ENCODE results near the gene TTC38. TPM values are rescaled to one million over a fixed set of nuclear protein-coding genes. Genes with fewer than 3 reads are reported as not detected.

TTC38 gene
- total and polyA plus RNA-seq, 12 donors = 24.0 to 111 (median 39.7) TPM

DNA sequence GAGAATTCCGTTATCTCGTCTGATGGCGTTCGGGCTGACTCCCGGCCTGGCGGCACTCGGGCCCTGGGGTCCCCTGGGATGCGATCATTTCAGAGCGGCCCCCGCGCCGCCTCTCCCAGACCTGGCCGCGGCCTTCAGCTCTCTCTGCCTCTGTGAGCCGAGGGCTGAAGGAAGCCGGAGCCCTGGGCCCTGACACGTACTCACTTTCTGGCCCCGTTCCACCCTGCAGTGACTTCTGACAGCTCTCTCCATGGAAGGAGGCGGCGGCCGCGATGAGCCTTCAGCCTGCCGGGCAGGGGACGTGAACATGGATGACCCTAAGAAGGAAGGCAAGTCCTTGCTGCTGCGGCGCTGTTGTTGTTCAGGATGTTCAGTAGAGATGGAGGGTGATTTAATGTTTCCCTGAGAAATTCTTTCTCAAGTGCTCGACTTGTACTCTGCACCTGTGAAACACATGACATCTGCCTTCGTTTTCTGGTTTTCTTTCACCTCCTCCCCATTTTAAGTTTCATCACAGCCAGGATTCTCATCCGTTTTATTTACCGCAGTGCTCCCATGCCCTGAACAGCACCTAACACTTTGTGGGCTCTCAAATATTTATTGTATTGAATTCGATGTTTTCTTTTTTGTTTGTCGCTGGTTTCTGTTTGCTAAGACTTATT is 29.5 kb downstream of the TTC38 start:
- intact Hi-C loops (cut with DNase I) = loop anchor here in 1 of 2 donors (10.0 kb wide), 1 partner anchor 162 kb away; no protein-coding TSS in a partner anchor
- Histone ChIP-seq H3K27me3 (no peaks in the 10 kb centered on the region), H3K36me3 (replicated peaks in 1 of 2) (peaks cover 0 to 12% of the 10 kb centered on the region in 2 donors), H3K9me3 (replicated peaks in 1 of 3) (no peaks in the 10 kb centered on the region), H3K4me1 (replicated peaks in 1 of 2) (peaks cover 15 to 17% of the 10 kb centered on the region in 2 donors), H3K27ac (no peak overlapping the region), H3K4me3 (peak overlapping the region in 2 of 4 donors; percentile 38 to 66)
- TF ChIP-seq POLR2A (IDR thresholded peaks at IDR 0.05) = no peak
- TF ChIP-seq, protein P1, sequence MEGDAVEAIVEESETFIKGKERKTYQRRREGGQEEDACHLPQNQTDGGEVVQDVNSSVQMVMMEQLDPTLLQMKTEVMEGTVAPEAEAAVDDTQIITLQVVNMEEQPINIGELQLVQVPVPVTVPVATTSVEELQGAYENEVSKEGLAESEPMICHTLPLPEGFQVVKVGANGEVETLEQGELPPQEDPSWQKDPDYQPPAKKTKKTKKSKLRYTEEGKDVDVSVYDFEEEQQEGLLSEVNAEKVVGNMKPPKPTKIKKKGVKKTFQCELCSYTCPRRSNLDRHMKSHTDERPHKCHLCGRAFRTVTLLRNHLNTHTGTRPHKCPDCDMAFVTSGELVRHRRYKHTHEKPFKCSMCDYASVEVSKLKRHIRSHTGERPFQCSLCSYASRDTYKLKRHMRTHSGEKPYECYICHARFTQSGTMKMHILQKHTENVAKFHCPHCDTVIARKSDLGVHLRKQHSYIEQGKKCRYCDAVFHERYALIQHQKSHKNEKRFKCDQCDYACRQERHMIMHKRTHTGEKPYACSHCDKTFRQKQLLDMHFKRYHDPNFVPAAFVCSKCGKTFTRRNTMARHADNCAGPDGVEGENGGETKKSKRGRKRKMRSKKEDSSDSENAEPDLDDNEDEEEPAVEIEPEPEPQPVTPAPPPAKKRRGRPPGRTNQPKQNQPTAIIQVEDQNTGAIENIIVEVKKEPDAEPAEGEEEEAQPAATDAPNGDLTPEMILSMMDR (IDR thresholded peaks at IDR 0.05) = no peak
- DNase-seq = peak in 6 of 7 donors; percentile 58 to 74 (median 67)
- 5 to 10% (median 6%) methylated on average over 20 to 32 of the region's 32 CpGs for WGBS, 4 donors

DNA sequence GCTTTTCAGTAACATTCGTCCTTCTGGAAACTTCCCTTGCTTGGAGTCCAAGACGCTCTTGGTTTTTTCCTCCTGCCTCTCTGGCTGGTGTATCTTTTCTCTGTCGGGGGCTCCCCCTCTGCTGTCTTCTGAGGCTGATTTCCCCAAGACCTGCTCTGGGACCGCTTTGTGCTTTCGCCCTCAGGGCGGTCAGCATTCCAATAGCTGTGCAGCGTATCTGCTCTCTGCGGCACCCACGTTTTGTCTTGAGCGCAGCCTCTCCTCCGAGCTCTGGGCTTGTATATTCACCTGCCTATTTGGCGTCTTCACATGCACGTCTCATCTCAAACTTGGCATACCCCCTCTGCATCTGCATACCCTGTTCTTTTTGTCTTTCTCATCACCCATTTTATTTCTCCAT is 31.3 kb downstream of the TTC38 start:
- Histone ChIP-seq H3K9me3 (replicated peaks in 1 of 3) (no peaks in the 10 kb centered on the region), H3K4me1 (replicated peaks in 1 of 2) (peaks cover 15 to 17% of the 10 kb centered on the region in 2 donors), H3K4me3 (no peak overlapping the region), H3K27me3 (no peaks in the 10 kb centered on the region), H3K27ac (no peak overlapping the region), H3K36me3 (replicated peaks in 1 of 2) (no peaks in the 10 kb centered on the region)
- intact Hi-C loops (cut with DNase I) = loop anchor here in 1 of 2 donors (10.0 kb wide), 1 partner anchor 164 kb away; no protein-coding TSS in a partner anchor
- TF ChIP-seq, protein P1 (IDR thresholded peaks at IDR 0.05) = no peak
- no peak for TF ChIP-seq POLR2A (IDR thresholded peaks at IDR 0.05)
- DNase-seq = no peak
- WGBS, 4 donors = 93 to 96% (median 94%) methylated on average over 13 of the region's 13 CpGs

DNA sequence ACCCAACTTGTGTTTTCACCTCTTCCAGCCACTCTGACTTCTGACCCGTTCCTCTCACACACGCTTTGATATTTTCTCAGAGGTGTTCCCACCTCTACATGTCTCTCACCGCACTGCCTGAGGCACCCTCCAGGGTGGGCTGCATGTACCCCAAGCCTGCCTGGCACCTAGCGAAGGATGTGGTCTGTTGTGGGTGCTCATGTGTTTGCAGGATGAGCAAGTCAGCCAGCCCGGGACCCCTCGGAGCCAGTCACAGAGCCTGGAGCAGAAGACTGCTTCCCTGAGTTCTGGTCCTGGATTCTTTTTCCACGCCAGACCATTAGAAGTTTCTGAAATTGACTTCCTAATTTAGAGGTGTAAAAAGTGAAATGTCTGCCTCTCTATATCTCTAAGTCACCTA is 32.7 kb downstream of the TTC38 start:
- no peak for TF ChIP-seq POLR2A (IDR thresholded peaks at IDR 0.05)
- TF ChIP-seq, protein P1 (IDR thresholded peaks at IDR 0.05) = no peak
- WGBS, 4 donors = 92 to 98% (median 97%) methylated on average over 5 to 7 of the region's 7 CpGs
- Histone ChIP-seq H3K36me3 (replicated peaks in 1 of 2) (no peaks in the 10 kb centered on the region), H3K4me1 (replicated peaks in 1 of 2) (peaks cover 14 to 17% of the 10 kb centered on the region in 2 donors), H3K27me3 (no peaks in the 10 kb centered on the region), H3K27ac (no peak overlapping the region), H3K9me3 (replicated peaks in 1 of 3) (no peaks in the 10 kb centered on the region), H3K4me3 (no peak overlapping the region)
- intact Hi-C loops (cut with DNase I) = no loop called here
- no peak for DNase-seq

DNA sequence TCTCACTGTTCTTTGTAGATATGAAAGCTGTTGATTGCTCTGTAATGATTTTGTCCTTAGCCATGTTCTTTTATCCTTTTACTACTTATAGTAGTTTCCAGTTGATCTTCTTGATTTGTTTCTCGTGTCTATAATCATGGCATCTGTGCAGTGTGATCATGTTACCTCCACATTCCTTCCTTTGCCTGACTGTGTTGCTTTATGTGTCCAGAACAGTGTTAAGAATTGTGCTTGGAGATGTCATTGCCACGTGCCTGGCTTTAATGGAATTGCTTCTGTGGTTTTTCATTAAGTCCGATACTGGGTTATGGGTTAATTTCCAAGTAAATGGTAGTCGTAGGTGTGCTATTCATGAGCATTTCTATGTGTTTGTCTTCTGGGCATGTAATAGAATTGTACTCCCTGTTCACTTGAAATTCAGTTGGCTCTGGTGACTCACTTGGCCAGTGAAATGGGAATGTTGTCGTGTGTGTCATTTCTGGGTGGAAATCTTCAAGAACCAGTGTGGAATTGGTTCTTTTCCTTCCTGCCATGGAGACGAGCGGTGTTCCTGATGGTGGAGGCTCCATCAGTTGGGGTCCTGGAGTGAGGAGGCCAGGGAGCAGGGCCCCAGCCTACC is 35.6 kb downstream of the TTC38 start:
- no peak for DNase-seq
- Histone ChIP-seq H3K4me1 (replicated peaks in 1 of 2) (no peaks in the 10 kb centered on the region), H3K27ac (no peak overlapping the region), H3K9me3 (replicated peaks in 1 of 3) (no peaks in the 10 kb centered on the region), H3K36me3 (replicated peaks in 1 of 2) (no peaks in the 10 kb centered on the region), H3K27me3 (no peaks in the 10 kb centered on the region), H3K4me3 (no peak overlapping the region)
- intact Hi-C loops (cut with DNase I) = no loop called here
- no peak for TF ChIP-seq POLR2A (IDR thresholded peaks at IDR 0.05)
- TF ChIP-seq, protein P1 (IDR thresholded peaks at IDR 0.05) = no peak
- 89 to 94% (median 91%) methylated on average over 7 of the region's 7 CpGs for WGBS, 4 donors
